Muscle of leg (tissue), 11 donors: ENCODE data around the gene NUP98. TPM values are rescaled to one million over a fixed set of nuclear protein-coding genes. Genes with fewer than 3 reads are reported as not detected.

Experiments
- DNase-seq: peaks from one replicate; pipeline ENCODE4 v3.0.0; 2013
- H3K27ac ChIP-seq: one replicate; pipeline ENCODE4 v1.5.1; 2013; ENCODE audit warnings: mild to moderate bottlenecking, low read length, control low read depth
- H3K27me3 ChIP-seq: one replicate; pipeline ENCODE4 v1.6.1; 2013; ENCODE audit warnings: low read length; ENCODE audit not compliant: control insufficient read depth, insufficient read depth
- H3K36me3 ChIP-seq: one replicate; pipeline ENCODE4 v1.6.1; 2013; ENCODE audit warnings: low read length; ENCODE audit not compliant: control insufficient read depth, insufficient read depth
- H3K4me1 ChIP-seq: one replicate; pipeline ENCODE4 v1.6.1; 2013; ENCODE audit warnings: low read length; ENCODE audit not compliant: control insufficient read depth, insufficient read depth
- H3K4me3 ChIP-seq: one replicate; pipeline ENCODE4 v1.5.1; 2013; ENCODE audit warnings: low read length, control low read depth
- H3K9me3 ChIP-seq: replicated peaks from 2 replicates; pipeline ENCODE4 v1.6.1; 2013; ENCODE audit warnings: low read depth, low read length; ENCODE audit not compliant: control insufficient read depth
- WGBS: methylation state at CpG from one replicate; pipeline ENCODE4 v1.1.5; 2013; ENCODE audit warnings: missing lambda C conversion rate; ENCODE audit not compliant: insufficient coverage; 5-methylcytosine and 5-hydroxymethylcytosine counted together
- polyA plus RNA-seq, 8 donors: library from polyadenylated mRNA; unstranded; fragments of 120-200 nt; gene quantifications; one replicate each; pipeline versions ENCODE4 v1.2.1 to v1.2.3, GENCODE V29; 2013; ENCODE audit warnings: inconsistent platforms in 1 of 8, low replicate concordance in 1 of 8; ENCODE audit not compliant: insufficient read length in 8 of 8, insufficient read depth in 1 of 8
- total RNA-seq: library from RNA; stranded (reverse); fragments of 120-200 nt; gene quantifications from one replicate; pipeline ENCODE4 v1.2.4, GENCODE V29; 2013

NUP98 gene
- total and polyA plus RNA-seq, 9 donors, result 36.9 to 44.6 (median 40.1) TPM

- no peaks in the 10 kb centered on the region for H3K36me3 ChIP-seq
- H3K9me3 ChIP-seq, result no peaks in the 10 kb centered on the region
- WGBS, result 90% methylated on average over 10 of the region's 15 CpGs
- peaks cover 4% of the 10 kb centered on the region for H3K27me3 ChIP-seq
- H3K4me3 ChIP-seq, result no peak overlapping the region
- no peak for DNase-seq
- no peak overlapping the region for H3K27ac ChIP-seq
- no peaks in the 10 kb centered on the region for H3K4me1 ChIP-seq
Observed at GRCh38 chr11:3635641-3636375, 161.5 kb downstream of the NUP98 start.

- Histone ChIP-seq H3K27ac (no peak overlapping the region), H3K4me1 (no peaks in the 10 kb centered on the region), H3K27me3 (peaks cover 2% of the 10 kb centered on the region), H3K36me3 (no peaks in the 10 kb centered on the region), H3K4me3 (no peak overlapping the region), H3K9me3 (no peaks in the 10 kb centered on the region)
- WGBS, result 96% methylated on average over 2 of the region's 5 CpGs
- no peak for DNase-seq
Observed at GRCh38 chr11:3632070-3632660, 165.2 kb downstream of the NUP98 start.

GRCh38 chr11:3631331-3631730, 166.0 kb downstream of the NUP98 start:
- 77% methylated on average over 2 of the region's 4 CpGs for WGBS
- no peaks in the 10 kb centered on the region for H3K9me3 ChIP-seq
- no peak overlapping the region for H3K27ac ChIP-seq
- no peak for DNase-seq
- no peak overlapping the region for H3K4me3 ChIP-seq
- peaks cover 2% of the 10 kb centered on the region for H3K27me3 ChIP-seq
- no peaks in the 10 kb centered on the region for H3K4me1 ChIP-seq
- H3K36me3 ChIP-seq, result no peaks in the 10 kb centered on the region

- H3K36me3 ChIP-seq, result no peaks in the 10 kb centered on the region
- no CpG with 5 or more reads among the region's 1 CpG for WGBS
- H3K27me3 ChIP-seq, result no peaks in the 10 kb centered on the region
- H3K4me1 ChIP-seq, result no peaks in the 10 kb centered on the region
- no peak for DNase-seq
- H3K9me3 ChIP-seq, result no peaks in the 10 kb centered on the region
- no peak overlapping the region for H3K4me3 ChIP-seq
- no peak overlapping the region for H3K27ac ChIP-seq
Observed at GRCh38 chr11:3627291-3627690, 170.1 kb downstream of the NUP98 start.

- WGBS, result 84% methylated on average over 17 of the region's 23 CpGs
- no peak overlapping the region for H3K27ac ChIP-seq
- H3K4me3 ChIP-seq, result no peak overlapping the region
- no peaks in the 10 kb centered on the region for H3K4me1 ChIP-seq
- no peaks in the 10 kb centered on the region for H3K27me3 ChIP-seq
- peak; percentile 59 for DNase-seq
- no peaks in the 10 kb centered on the region for H3K9me3 ChIP-seq
- H3K36me3 ChIP-seq, result no peaks in the 10 kb centered on the region
Observed at GRCh38 chr11:3626250-3626960, 170.9 kb downstream of the NUP98 start.

Other genes with a start within 250 kb of the NUP98 start
- gene ART5, start 155.6 kb downstream of the NUP98 start, total RNA-seq, result 3.2 TPM
- gene ART5, start 155.6 kb downstream of the NUP98 start, polyA plus RNA-seq, result 1 to 10 TPM; 1.2 to 5.4 (median 2.5) TPM
- gene ART1, start 152.4 kb downstream of the NUP98 start, total RNA-seq, result 5.7 TPM
- 1 to 10 TPM; 2.3 to 6.3 (median 3.8) TPM for gene ART1, start 152.4 kb downstream of the NUP98 start, polyA plus RNA-seq
- gene CHRNA10, start 126.2 kb downstream of the NUP98 start, total RNA-seq, result 0.71 TPM
- 1 to 10 TPM; 2.4 to 4.9 (median 3.3) TPM for gene CHRNA10, start 126.2 kb downstream of the NUP98 start, polyA plus RNA-seq
- gene PGAP2, start 11.0 kb upstream of the NUP98 start, total RNA-seq, result 8.7 TPM
- 10 to 100 TPM; 17.9 to 29.8 (median 23.6) TPM for gene PGAP2, start 11.0 kb upstream of the NUP98 start, polyA plus RNA-seq
- gene RHOG, start 43.4 kb upstream of the NUP98 start, total RNA-seq, result 7.4 TPM
- gene RHOG, start 43.4 kb upstream of the NUP98 start, polyA plus RNA-seq, result 10 to 100 TPM; 21.9 to 31.4 (median 26.3) TPM
- gene STIM1, start 58.1 kb upstream of the NUP98 start, total RNA-seq, result 40.7 TPM
- 100 to 1,000 TPM in 1 of 8 donors, 10 to 100 TPM in 7; 58.7 to 108 (median 78.2) TPM for gene STIM1, start 58.1 kb upstream of the NUP98 start, polyA plus RNA-seq